ENCODE data around the gene TMA7. TPM values are rescaled to one million over a fixed set of nuclear protein-coding genes. Genes with fewer than 3 reads are reported as not detected.

The TMA7 gene
- total and polyA plus RNA-seq, 10 of the 15 experiments (the other 5 are each of a cell fraction or from before 2014, with no cell fraction given) = 319 to 1,760 (median 752) TPM

- Histone ChIP-seq H3K27ac (ENCODE audit: control insufficient read depth, insufficient read depth) (no peak overlapping the region), H3K27me3 (replicated peaks in 1 of 2; ENCODE audit: control insufficient read depth in 2 of 2, insufficient read depth in 2 of 2, low read length in 1 of 2) (no peaks in the 10 kb centered on the region), H3K4me3 (no peak overlapping the region), H4K20me1 (ENCODE audit: control insufficient read depth, insufficient read depth) (no peaks in the 10 kb centered on the region), H2AFZ (ENCODE audit: control insufficient read depth, low read depth, low read length) (no peak overlapping the region), H3K4me1 (ENCODE audit: control insufficient read depth, insufficient read depth, low read length) (no peaks in the 10 kb centered on the region), H3K9me3 (replicated peaks; ENCODE audit: control insufficient read depth, insufficient read depth, low read length) (no peaks in the 10 kb centered on the region), H3K9ac (ENCODE audit: control insufficient read depth, insufficient read depth, low read length) (no peak overlapping the region), H3K4me2 (ENCODE audit: control insufficient read depth, insufficient read depth) (no peak overlapping the region), H3K36me3 (ENCODE audit: control insufficient read depth in 2 of 2, insufficient read depth in 2 of 2, low read length in 1 of 2) (no peaks in the 10 kb centered on the region), H3K79me2 (ENCODE audit: control insufficient read depth, insufficient read depth, low read length) (no peaks in the 10 kb centered on the region)
- DNase-seq (ENCODE audit: low read depth, low spot score) (no peak), ATAC-seq (no peak), FAIRE-seq (no peak)
- in situ Hi-C loops (cut with MboI) = loop anchor here (5.0 kb wide), 1 partner anchor 34 kb away; no protein-coding TSS in a partner anchor
- intact Hi-C loops (cut with micrococcal nuclease; ENCODE audit: unreplicated experiment) = no loop called here
- CTCF ChIA-PET = interaction anchor here (1.1 to 22.0 kb wide), 4 partner anchors 10 to 146 kb away, joined by 3 to 757 read pairs (median 10); partner anchors contain the start of genes CCDC51 and TMA7
- POLR2A ChIA-PET = no interaction called here
- RAD21 ChIA-PET (ENCODE audit: unreplicated experiment) = interaction anchor here (4.2 to 5.9 kb wide), 2 partner anchors 30 to 34 kb away, joined by 28 to 259 read pairs; no protein-coding TSS in a partner anchor
- no peak for TF ChIP-seq ZNF622 (IDR thresholded peaks at IDR 0.05)
- no peak for TF ChIP-seq SPI1 (IDR thresholded peaks at IDR 0.05; ENCODE audit: borderline replicate concordance, insufficient read depth, low read depth, low read length)
- TF ChIP-seq GABPA (IDR thresholded peaks at IDR 0.05; ENCODE audit: low read depth) = no peak
- TF ChIP-seq SIN3A (IDR thresholded peaks at IDR 0.05; ENCODE audit: low read depth, low read length) = no peak
- no peak for TF ChIP-seq HDAC2 (IDR thresholded peaks at IDR 0.05)
- TF ChIP-seq MEF2B (IDR thresholded peaks at IDR 0.05; ENCODE audit: partially characterized antibody, poor library complexity, severe bottlenecking) = no peak
- no peak for TF ChIP-seq SIX5 (IDR thresholded peaks at IDR 0.05; ENCODE audit: low read depth, low read length, severe bottlenecking)
- TF ChIP-seq HDAC6 (IDR thresholded peaks at IDR 0.05; ENCODE audit: unreplicated experiment) = no peak
- no peak for TF ChIP-seq NKRF (conservative IDR thresholded peaks at IDR 0.05)
- TF ChIP-seq ESRRA (IDR thresholded peaks at IDR 0.05; ENCODE audit: low read length) = no peak
- no peak for TF ChIP-seq STAT3 (IDR thresholded peaks at IDR 0.05; ENCODE audit: low read depth, low read length)
- no peak for TF ChIP-seq SP1 (IDR thresholded peaks at IDR 0.05; ENCODE audit: low read depth, low read length)
- TF ChIP-seq BHLHE40 (IDR thresholded peaks at IDR 0.05; ENCODE audit: borderline replicate concordance in 1 of 2, low read depth in 2 of 2, low read length in 1 of 2) = no peak
- TF ChIP-seq PAX8 (IDR thresholded peaks at IDR 0.05) = no peak
- no peak for TF ChIP-seq PKNOX1 (IDR thresholded peaks at IDR 0.05)
- TF ChIP-seq PRDM15 (CRISPR knock-in tag; IDR thresholded peaks at IDR 0.05) = no peak
- no peak for TF ChIP-seq SREBF2 (IDR thresholded peaks at IDR 0.05; ENCODE audit: low read length)
- no peak for TF ChIP-seq IRF5 (IDR thresholded peaks at IDR 0.05; ENCODE audit: borderline replicate concordance)
- WGBS (ENCODE audit: insufficient coverage, insufficient replicate concordance, low lambda C conversion rate, missing lambda C conversion rate) = 0% methylated on average over 3 of the region's 3 CpGs
- no TSS peak for BruUV-seq (replicated peaks)
- SMC1A ChIA-PET (ENCODE audit: uncharacterized antibody, unreplicated experiment) = interaction anchor here (0.6 to 8.0 kb wide), 2 partner anchors 33 to 129 kb away, joined by 3 to 287 read pairs; partner anchors contain the start of genes CCDC51 and TMA7
These were observed 37.1 kb upstream of the TMA7 start for GRCh38 chr3:48402907-48403306.

All from GM12878 (cell line).